SU-DHL-6 (cell line): ENCODE measurements around the gene ZNF41.

Experiments
- CTCF ChIP-seq: fragments of 200-600 bp; sonication (generic); IDR thresholded peaks from one replicate; pipeline ENCODE4 v1.5.1; 2017; ENCODE audit warnings: antibody characterized with exemption, mild to moderate bottlenecking, low read length, moderate library complexity; ENCODE audit not compliant: insufficient read depth, poor library complexity, severe bottlenecking
- EZH2phosphoT487 ChIP-seq: fragments of 200-600 bp; sonication (generic), shearing (Covaris generic); conservative IDR thresholded peaks from 2 replicates; pipeline ENCODE4 v1.6.1; 2018; ENCODE audit warnings: mild to moderate bottlenecking, antibody characterized with exemption, low read length, moderate library complexity, mixed read lengths

GRCh38 chrX:47452112-47452511, 30.9 kb downstream of the ZNF41 start:
- TF ChIP-seq CTCF (no peak), EZH2phosphoT487 (no peak)
